T-helper 1 cell treated with Interleukin-12 subunit alpha and Interleukin-12 subunit beta and Interleukin-4 antibody, amounts not matched to agents 30 μg/mL and 1 μg/mL, for 36 hours (primary cell): ENCODE data around the gene SOBP.
"Not testable (repeated sequence)": the region's sequence is repeated elsewhere in the genome, so short reads cannot be mapped to it uniquely, and the experiment has no call there.

ENCODE experiments used
- H3K27ac Mint-ChIP-seq: one replicate; pipeline ENCODE4 v1.8.0; 2021; ENCODE audit warnings: mild to moderate bottlenecking, mixed read lengths
- H3K27me3 Mint-ChIP-seq: one replicate; pipeline ENCODE4 v1.8.0; 2021; ENCODE audit warnings: low read depth, mixed read lengths
- H3K36me3 Mint-ChIP-seq: one replicate; pipeline ENCODE4 v1.8.0; 2021; ENCODE audit warnings: low read depth, mixed read lengths
- H3K4me1 Mint-ChIP-seq: one replicate; pipeline ENCODE4 v1.8.0; 2021; ENCODE audit warnings: low read depth, mixed read lengths
- H3K4me3 Mint-ChIP-seq: one replicate; pipeline ENCODE4 v1.8.0; 2021; ENCODE audit warnings: mild to moderate bottlenecking, moderate library complexity, mixed read lengths
- H3K9me3 Mint-ChIP-seq: one replicate; pipeline ENCODE4 v1.8.0; 2021; ENCODE audit warnings: mixed read lengths

Gene SOBP

GRCh38 chr6:107546691-107547450, 57.0 kb downstream of the SOBP start:
- Mint-ChIP-seq H3K4me1 (no peaks in the 10 kb centered on the region), H3K27ac (no peak overlapping the region), H3K27me3 (peaks cover 10% of the 10 kb centered on the region), H3K36me3 (no peaks in the 10 kb centered on the region), H3K4me3 (no peak overlapping the region), H3K9me3 (no peaks in the 10 kb centered on the region)

DNA sequence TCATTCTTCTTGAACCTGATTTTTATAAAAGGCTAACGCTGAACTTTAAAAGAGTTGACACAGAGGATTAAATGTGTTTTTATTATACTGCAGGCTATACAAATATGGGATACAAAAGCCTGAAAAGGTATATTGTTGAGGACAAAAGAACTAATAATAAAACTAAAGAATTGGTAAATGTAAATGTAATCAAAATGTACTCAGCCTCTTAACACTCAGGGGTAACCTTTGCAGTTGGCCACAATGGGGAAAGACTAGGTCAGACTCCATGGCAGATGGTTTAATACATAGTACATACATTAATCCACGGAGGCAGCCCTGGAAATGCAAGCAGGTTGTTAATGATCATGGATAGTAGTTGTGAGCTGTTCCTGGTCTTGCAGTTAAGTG, 57.5 kb downstream of the SOBP start:
- H3K27ac Mint-ChIP-seq: no peak overlapping the region
- no peak overlapping the region for H3K4me3 Mint-ChIP-seq
- no peaks in the 10 kb centered on the region for H3K4me1 Mint-ChIP-seq
- H3K27me3 Mint-ChIP-seq: peaks cover 9% of the 10 kb centered on the region
- H3K9me3 Mint-ChIP-seq: no peaks in the 10 kb centered on the region
- no peaks in the 10 kb centered on the region for H3K36me3 Mint-ChIP-seq

- no peaks in the 10 kb centered on the region for H3K4me1 Mint-ChIP-seq
- H3K4me3 Mint-ChIP-seq: no peak overlapping the region
- H3K36me3 Mint-ChIP-seq: no peaks in the 10 kb centered on the region
- H3K27ac Mint-ChIP-seq: no peak overlapping the region
- no peaks in the 10 kb centered on the region for H3K9me3 Mint-ChIP-seq
- H3K27me3 Mint-ChIP-seq: peaks cover 6% of the 10 kb centered on the region
Observed at GRCh38 chr6:107550241-107550840, 60.4 kb downstream of the SOBP start.

- Mint-ChIP-seq H3K36me3 (no peaks in the 10 kb centered on the region), H3K27me3 (peaks cover 8% of the 10 kb centered on the region), H3K27ac (no peak overlapping the region), H3K9me3 (no peaks in the 10 kb centered on the region), H3K4me1 (no peaks in the 10 kb centered on the region), H3K4me3 (no peak overlapping the region)
Observed at GRCh38 chr6:107550906-107551305, 61.0 kb downstream of the SOBP start.

DNA sequence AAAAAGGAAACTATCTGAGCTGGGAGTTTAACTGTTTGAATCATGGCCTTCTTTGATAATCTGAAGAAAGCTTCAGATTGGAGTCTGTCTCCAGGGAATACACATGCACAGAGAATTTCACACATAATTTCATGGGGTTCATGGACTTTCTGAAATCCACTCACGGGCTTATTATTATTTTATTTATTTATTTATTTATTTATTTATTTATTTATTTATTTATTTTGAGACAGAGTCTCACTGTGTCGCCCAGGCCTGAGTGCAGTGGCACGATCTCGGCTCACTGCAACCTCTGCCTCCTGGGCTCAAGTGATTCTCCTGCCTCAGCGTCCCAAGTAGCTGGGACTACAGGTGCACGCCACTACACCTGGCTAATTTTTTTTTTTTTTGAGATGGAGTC, 63.2 kb downstream of the SOBP start:
- not testable (repeated sequence) for H3K9me3 Mint-ChIP-seq, H3K4me1 Mint-ChIP-seq, H3K4me3 Mint-ChIP-seq, H3K27ac Mint-ChIP-seq, H3K36me3 Mint-ChIP-seq
- H3K27me3 Mint-ChIP-seq: peaks cover 12% of the 10 kb centered on the region

DNA sequence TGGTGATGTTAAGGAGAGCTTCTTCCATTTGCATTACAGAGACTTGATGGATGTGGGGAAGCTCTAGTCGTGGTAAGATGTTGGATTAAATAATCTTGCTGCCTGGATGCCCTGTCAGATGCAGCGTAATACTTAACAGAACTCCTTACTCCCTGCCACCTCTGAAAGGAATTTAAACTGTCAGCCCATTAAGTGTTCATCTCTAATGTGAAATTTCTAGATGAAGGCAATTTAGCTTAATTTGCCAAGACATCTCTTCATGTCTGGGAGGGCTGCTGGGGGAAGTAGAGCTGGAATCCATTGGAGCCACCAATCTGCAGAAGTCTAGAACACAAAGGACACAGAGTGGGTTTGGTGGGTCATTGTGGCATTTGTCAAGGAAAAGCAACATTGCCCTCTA, 64.4 kb downstream of the SOBP start:
- no peaks in the 10 kb centered on the region for H3K36me3 Mint-ChIP-seq
- no peaks in the 10 kb centered on the region for H3K4me1 Mint-ChIP-seq
- no peak overlapping the region for H3K27ac Mint-ChIP-seq
- H3K9me3 Mint-ChIP-seq: no peaks in the 10 kb centered on the region
- H3K27me3 Mint-ChIP-seq: peaks cover 17% of the 10 kb centered on the region
- H3K4me3 Mint-ChIP-seq: no peak overlapping the region

GRCh38 chr6:107554918-107555317, 65.0 kb downstream of the SOBP start:
- H3K4me3 Mint-ChIP-seq: no peak overlapping the region
- H3K4me1 Mint-ChIP-seq: no peaks in the 10 kb centered on the region
- no peaks in the 10 kb centered on the region for H3K9me3 Mint-ChIP-seq
- peaks cover 23% of the 10 kb centered on the region for H3K27me3 Mint-ChIP-seq
- no peak overlapping the region for H3K27ac Mint-ChIP-seq
- no peaks in the 10 kb centered on the region for H3K36me3 Mint-ChIP-seq

GRCh38 chr6:107555449-107555848, 65.5 kb downstream of the SOBP start:
- Mint-ChIP-seq H3K36me3 (no peaks in the 10 kb centered on the region), H3K27me3 (peaks cover 23% of the 10 kb centered on the region), H3K4me1 (no peaks in the 10 kb centered on the region)

GRCh38 chr6:107556082-107556481, 66.2 kb downstream of the SOBP start:
- Mint-ChIP-seq H3K4me3 (no peak overlapping the region), H3K27me3 (peaks cover 23% of the 10 kb centered on the region), H3K27ac (no peak overlapping the region), H3K4me1 (no peaks in the 10 kb centered on the region), H3K9me3 (no peaks in the 10 kb centered on the region), H3K36me3 (no peaks in the 10 kb centered on the region)

More at GRCh38 chr6:107555449-107555848, 65.5 kb downstream of the SOBP start:
- no peak overlapping the region for H3K4me3 Mint-ChIP-seq
- no peaks in the 10 kb centered on the region for H3K9me3 Mint-ChIP-seq
- H3K27ac Mint-ChIP-seq: no peak overlapping the region

DNA sequence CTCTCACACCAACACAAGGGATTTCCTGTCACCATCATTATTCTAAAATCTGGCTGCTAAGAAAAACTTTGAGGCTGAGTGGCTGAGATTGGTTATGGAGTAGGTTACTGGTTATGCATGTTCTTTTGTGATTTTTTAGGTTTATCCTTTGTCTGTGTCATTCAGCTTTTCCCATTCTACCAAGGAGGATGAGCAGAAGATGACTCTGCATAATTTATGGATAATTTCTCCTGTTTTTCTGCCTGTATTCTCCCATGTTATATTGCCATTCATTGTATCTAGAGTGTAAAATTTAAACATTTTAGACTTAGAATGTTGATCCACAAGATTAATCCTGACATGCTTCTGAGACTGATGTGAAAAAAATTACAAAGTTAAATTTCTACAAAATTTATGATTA, 67.8 kb downstream of the SOBP start:
- Mint-ChIP-seq H3K4me3 (no peak overlapping the region), H3K36me3 (no peaks in the 10 kb centered on the region), H3K27me3 (peaks cover 19% of the 10 kb centered on the region), H3K9me3 (no peaks in the 10 kb centered on the region), H3K4me1 (no peaks in the 10 kb centered on the region), H3K27ac (no peak overlapping the region)

GRCh38 chr6:107560657-107561056, 70.7 kb downstream of the SOBP start:
- no peaks in the 10 kb centered on the region for H3K4me1 Mint-ChIP-seq
- H3K27ac Mint-ChIP-seq: no peak overlapping the region
- peaks cover 24% of the 10 kb centered on the region for H3K27me3 Mint-ChIP-seq
- no peaks in the 10 kb centered on the region for H3K36me3 Mint-ChIP-seq
- H3K4me3 Mint-ChIP-seq: no peak overlapping the region
- no peaks in the 10 kb centered on the region for H3K9me3 Mint-ChIP-seq

DNA sequence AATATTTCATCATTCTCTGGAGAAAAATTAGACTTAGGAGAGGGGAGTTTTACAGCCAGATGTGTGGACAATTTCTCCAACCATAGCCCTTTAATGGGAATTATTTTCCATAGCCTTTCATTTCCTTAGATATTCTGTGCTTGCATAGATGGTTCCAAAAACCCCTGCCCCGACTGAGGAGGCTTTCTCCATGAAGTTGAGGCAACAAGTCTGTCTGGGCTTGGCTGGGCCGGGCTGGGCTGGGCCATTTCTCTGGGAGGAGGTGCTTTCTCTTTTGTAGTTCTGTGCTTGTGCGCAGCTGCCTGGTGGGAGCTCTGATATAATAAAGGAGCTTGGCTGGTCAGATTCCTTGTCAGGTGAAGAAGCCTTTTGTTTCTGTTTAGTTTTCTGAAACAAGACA, 71.4 kb downstream of the SOBP start:
- Mint-ChIP-seq H3K36me3 (no peaks in the 10 kb centered on the region), H3K27ac (no peak overlapping the region), H3K27me3 (peaks cover 24% of the 10 kb centered on the region), H3K4me3 (no peak overlapping the region), H3K9me3 (no peaks in the 10 kb centered on the region), H3K4me1 (no peaks in the 10 kb centered on the region)

- Mint-ChIP-seq H3K4me3 (no peak overlapping the region), H3K9me3 (no peaks in the 10 kb centered on the region), H3K36me3 (no peaks in the 10 kb centered on the region), H3K27me3 (peaks cover 30% of the 10 kb centered on the region), H3K27ac (no peak overlapping the region), H3K4me1 (no peaks in the 10 kb centered on the region)
Observed at GRCh38 chr6:107563694-107564588, 74.0 kb downstream of the SOBP start.

GRCh38 chr6:107564589-107564951, 74.7 kb downstream of the SOBP start:
- Mint-ChIP-seq H3K36me3 (no peaks in the 10 kb centered on the region), H3K4me3 (no peak overlapping the region), H3K4me1 (no peaks in the 10 kb centered on the region), H3K27me3 (peaks cover 23% of the 10 kb centered on the region), H3K9me3 (no peaks in the 10 kb centered on the region), H3K27ac (no peak overlapping the region)
